IMR-90 (cell line): Measurements from ENCODE around the gene MIEN1. TPM values are rescaled to one million over a fixed set of nuclear protein-coding genes. Genes with fewer than 3 reads are reported as not detected.

Source experiments
- ATAC-seq: fragments of 200-7000 bp; cut with Tn5 transposase; 2 replicates; pipeline ENCODE4 v1.9.1; 2020; ENCODE audit warnings: low read depth, mild to moderate bottlenecking, moderate library complexity
- BruUV-seq: library from RNA; stranded (reverse); fragments of 400-500 nt; replicated peaks from 2 replicates; lab custom pipeline; 2021; lab: Mats Ljungman, UMichigan
- CTCF ChIA-PET: fragments of 300-600 bp; formaldehyde crosslinking; extraction: SDS; loops from one replicate; lab custom pipeline; 2021; ENCODE audit warnings: antibody characterized with exemption; lab: Yijun Ruan, JAX
- POLR2A ChIA-PET: fragments of 300-600 bp; sonication (Branson Sonifier 250); formaldehyde crosslinking; loops from one replicate; lab custom pipeline; 2022; ENCODE audit warnings: antibody characterized with exemption; ENCODE audit not compliant: unreplicated experiment; lab: Charles Lee
- DNase-seq: peaks from one replicate; pipeline ENCODE4 v3.0.0; 2013
- H2AFZ ChIP-seq: replicated peaks from 2 replicates; pipeline ENCODE3; 2013; ENCODE audit warnings: low read length, mild to moderate bottlenecking; ENCODE audit not compliant: poor library complexity
- H2AK5ac ChIP-seq: 2 replicates; pipeline ENCODE4 v1.6.1; 2013; ENCODE audit warnings: low read depth, low read length, inconsistent platforms
- H2AK9ac ChIP-seq: replicated peaks from 2 replicates; pipeline ENCODE3; 2013; ENCODE audit warnings: mild to moderate bottlenecking, low read depth, low read length, moderate library complexity; ENCODE audit not compliant: poor library complexity
- H2BK120ac ChIP-seq: 2 replicates; pipeline ENCODE4 v1.6.1; 2013; ENCODE audit warnings: low read depth, low read length, inconsistent platforms
- H2BK15ac ChIP-seq: 3 replicates; pipeline ENCODE4 v1.6.1; 2013; ENCODE audit warnings: low read depth, low read length, inconsistent platforms
- H2BK20ac ChIP-seq: 2 replicates; pipeline ENCODE4 v1.6.1; 2013; ENCODE audit warnings: low read depth, mild to moderate bottlenecking, inconsistent platforms, low read length, moderate library complexity
- H2BK5ac ChIP-seq: 2 replicates; pipeline ENCODE4 v1.6.1; 2013; ENCODE audit warnings: mild to moderate bottlenecking, low read depth, low read length, inconsistent platforms; ENCODE audit not compliant: poor library complexity, severe bottlenecking
- H3K14ac ChIP-seq: replicated peaks from 2 replicates; pipeline ENCODE4 v1.6.1; 2013; ENCODE audit warnings: low read depth, low read length, inconsistent platforms
- H3K18ac ChIP-seq: 2 replicates; pipeline ENCODE4 v1.6.1; 2013; ENCODE audit warnings: low read depth, low read length, control low read depth
- H3K23ac ChIP-seq: 2 replicates; pipeline ENCODE4 v1.6.1; 2013; ENCODE audit warnings: low read depth, low read length, inconsistent platforms
- H3K27ac ChIP-seq: 2 replicates; pipeline ENCODE4 v1.5.1; 2013; ENCODE audit warnings: mild to moderate bottlenecking, control low read depth, low read length; ENCODE audit not compliant: insufficient read depth
- H3K27me3 ChIP-seq: 2 replicates; pipeline ENCODE4 v1.6.1; 2013; ENCODE audit warnings: low read length; ENCODE audit not compliant: control insufficient read depth, insufficient read depth
- H3K36me3 ChIP-seq: 2 replicates; pipeline ENCODE4 v1.6.1; 2013; ENCODE audit warnings: low read length, mixed read lengths; ENCODE audit not compliant: control insufficient read depth, insufficient read depth
- H3K4ac ChIP-seq: 2 replicates; pipeline ENCODE4 v1.6.1; 2013; ENCODE audit warnings: low read depth, low read length, inconsistent platforms
- H3K4me1 ChIP-seq: 2 replicates; pipeline ENCODE4 v1.6.1; 2013; ENCODE audit warnings: low read length, mixed read lengths; ENCODE audit not compliant: control insufficient read depth, insufficient read depth
- H3K4me2 ChIP-seq: 2 replicates; pipeline ENCODE4 v1.6.1; 2013; ENCODE audit warnings: low read depth, mild to moderate bottlenecking, control low read depth, low read length, moderate library complexity
- H3K4me3 ChIP-seq: 2 replicates; pipeline ENCODE4 v1.5.1; 2013; ENCODE audit warnings: low read depth, mild to moderate bottlenecking, control low read depth, low read length, moderate library complexity; ENCODE audit not compliant: insufficient read depth
- H3K56ac ChIP-seq: 2 replicates; pipeline ENCODE4 v1.6.1; 2013; ENCODE audit warnings: low read length, inconsistent platforms; ENCODE audit not compliant: insufficient read depth; ENCODE audit errors: extremely low read depth
- H3K79me1 ChIP-seq, 2 experiments: 2 replicates each; pipeline ENCODE4 v1.6.1; 2013; ENCODE audit warnings: low read length in 2 of 2, inconsistent platforms in 1 of 2, low read depth in 1 of 2
- H3K9ac ChIP-seq: 2 replicates; pipeline ENCODE4 v1.6.1; 2013; ENCODE audit warnings: low read depth, low read length, control low read depth
- H3K9me1 ChIP-seq: 2 replicates; pipeline ENCODE4 v1.6.1; 2013; ENCODE audit warnings: low read length, inconsistent platforms; ENCODE audit not compliant: insufficient read depth
- H3K9me3 ChIP-seq: 2 replicates; pipeline ENCODE4 v1.6.1; 2013; ENCODE audit warnings: low read length; ENCODE audit not compliant: control insufficient read depth, insufficient read depth
- H4K20me1 ChIP-seq: 2 replicates; pipeline ENCODE4 v1.6.1; 2013; ENCODE audit warnings: low read length, inconsistent platforms; ENCODE audit not compliant: insufficient read depth
- H4K5ac ChIP-seq: 2 replicates; pipeline ENCODE4 v1.6.1; 2013; ENCODE audit warnings: mild to moderate bottlenecking, low read depth, low read length, control low read depth
- H4K8ac ChIP-seq, 2 experiments: 2 replicates each; pipeline ENCODE4 v1.6.1; 2013; ENCODE audit warnings: low read depth in 2 of 2, low read length in 2 of 2, control low read depth in 1 of 2, inconsistent platforms in 1 of 2
- H4K91ac ChIP-seq: 2 replicates; pipeline ENCODE4 v1.6.1; 2013; ENCODE audit warnings: low read depth, low read length, inconsistent platforms; ENCODE audit not compliant: insufficient read depth
- BHLHE40 ChIP-seq: fragments of 150-350 bp; IDR thresholded peaks from 2 replicates; pipeline ENCODE4 v1.6.1; 2016; ENCODE audit warnings: mild to moderate bottlenecking, low read depth, low read length
- MAFK ChIP-seq: IDR thresholded peaks from 2 replicates; pipeline ENCODE4 v1.6.1; 2012; ENCODE audit warnings: low read depth, low read length, improper control_type of control experiment
- MXI1 ChIP-seq: IDR thresholded peaks from 2 replicates; pipeline ENCODE4 v1.6.1; 2012; ENCODE audit warnings: low read depth, mild to moderate bottlenecking, low read length, moderate library complexity, borderline replicate concordance
- NFE2L2 ChIP-seq: fragments of 150-350 bp; IDR thresholded peaks from 2 replicates; pipeline ENCODE4 v1.6.1; 2016; ENCODE audit warnings: low read depth, mild to moderate bottlenecking, low read length
- POLR2A ChIP-seq: IDR thresholded peaks from 2 replicates; pipeline ENCODE4 v1.6.1; 2012; ENCODE audit warnings: mild to moderate bottlenecking, low read depth, low read length
- RCOR1 ChIP-seq: IDR thresholded peaks from 2 replicates; pipeline ENCODE4 v1.6.1; 2012; ENCODE audit warnings: mild to moderate bottlenecking, low read length, improper control_type of control experiment; ENCODE audit not compliant: insufficient replicate concordance
- WGBS, 2 experiments: methylation state at CpG; one replicate each; pipeline versions ENCODE4 v1.1.5 to v1.1.7; 2013; ENCODE audit warnings: missing lambda C conversion rate in 2 of 2; ENCODE audit not compliant: insufficient read length in 1 of 2; ENCODE audit errors: extremely low coverage in 2 of 2; 5-methylcytosine and 5-hydroxymethylcytosine counted together
- dilution Hi-C: fragments of 300-500 bp; cut with HindIII; formaldehyde crosslinking; loops from one replicate; pipeline ENCODE4 v1.14.3; 2018; ENCODE audit warnings: low sequenced_read_pairs; ENCODE audit not compliant: unreplicated experiment
- in situ Hi-C: fragments of 300-500 bp; cut with MboI; formaldehyde crosslinking; loops from 3 replicates; pipeline ENCODE4 v1.14.3; 2019; ENCODE audit warnings: low sequenced_read_pairs, inconsistent platforms, mixed read lengths
- intact Hi-C: fragments of 100-400 bp; cut with micrococcal nuclease; formaldehyde crosslinking; loops from 2 replicates; pipeline ENCODE4 v1.10.0; 2022
- polyA plus RNA-seq, 3 experiments: library from polyadenylated mRNA; depleted of rRNA; stranded (reverse); fragments of >200 nt; gene quantifications; 2 replicates each; pipeline ENCODE4 v1.2.3, GENCODE V29; 2012; ENCODE audit warnings: low replicate concordance in 1 of 3
- total RNA-seq: library from RNA; depleted of rRNA; stranded (reverse); fragments of >200 nt; gene quantifications from 2 replicates; pipeline ENCODE4 v1.2.3, GENCODE V29; 2012
- TF ChIP-seq, protein P1 (sequence below): fragments of 150-350 bp; IDR thresholded peaks from 2 replicates; pipeline ENCODE4 v1.6.1; 2016; ENCODE audit warnings: low read depth, mild to moderate bottlenecking, low read length, moderate library complexity, borderline replicate concordance

MIEN1 gene
- total and polyA plus RNA-seq, 2 of the 4 experiments (the other 2 are of a cell fraction) = 20.3 to 75.6 TPM

DNA sequence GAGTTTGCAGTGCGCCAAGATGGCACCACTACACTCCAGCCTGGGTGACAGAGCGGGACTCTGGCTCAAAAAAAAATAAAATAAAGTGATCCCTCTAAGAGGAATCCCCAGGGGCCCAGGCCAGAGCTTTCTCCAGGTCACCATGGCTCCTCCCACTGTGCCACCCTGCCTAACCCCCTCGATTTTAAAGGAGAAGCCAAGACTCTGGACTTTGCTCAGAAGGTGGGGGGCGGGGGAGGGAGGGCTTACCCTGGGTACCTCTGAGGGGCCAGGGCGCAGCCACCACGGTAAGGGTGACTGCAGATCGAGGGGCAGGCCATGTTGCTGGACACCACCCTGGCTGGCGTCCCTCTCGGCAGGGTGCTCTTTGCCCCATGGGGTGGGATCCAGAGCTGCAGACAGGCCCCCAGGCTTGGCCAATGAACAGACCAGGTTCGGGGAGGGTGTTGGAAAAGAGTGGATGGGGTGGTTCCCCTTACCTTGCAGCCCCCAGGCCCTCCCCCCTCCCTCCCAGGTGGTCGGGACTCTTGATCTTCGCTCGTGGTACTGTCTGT, 7.0 kb upstream of the MIEN1 start:
- H3K4me3 ChIP-seq = no peak overlapping the region
- no peak overlapping the region for H3K14ac ChIP-seq
- CTCF ChIA-PET = no interaction called here
- no peak overlapping the region for H2BK5ac ChIP-seq
- H3K9ac ChIP-seq = no peak overlapping the region
- 0 out of 2 replicates have a peak, but pooled peaks cover 7% of the 10 kb centered on the region for H3K9me1 ChIP-seq
- DNase-seq (no peak), ATAC-seq (no peak)
- intact Hi-C loops = no loop called here
- H2AFZ ChIP-seq = peak overlapping the region; percentile 70
- H3K4ac ChIP-seq = no peak overlapping the region
- TF ChIP-seq MXI1 = no peak
- TF ChIP-seq MAFK = no peak
- no peak for TF ChIP-seq POLR2A
- TF ChIP-seq NFE2L2 = no peak
- TF ChIP-seq, protein P1, sequence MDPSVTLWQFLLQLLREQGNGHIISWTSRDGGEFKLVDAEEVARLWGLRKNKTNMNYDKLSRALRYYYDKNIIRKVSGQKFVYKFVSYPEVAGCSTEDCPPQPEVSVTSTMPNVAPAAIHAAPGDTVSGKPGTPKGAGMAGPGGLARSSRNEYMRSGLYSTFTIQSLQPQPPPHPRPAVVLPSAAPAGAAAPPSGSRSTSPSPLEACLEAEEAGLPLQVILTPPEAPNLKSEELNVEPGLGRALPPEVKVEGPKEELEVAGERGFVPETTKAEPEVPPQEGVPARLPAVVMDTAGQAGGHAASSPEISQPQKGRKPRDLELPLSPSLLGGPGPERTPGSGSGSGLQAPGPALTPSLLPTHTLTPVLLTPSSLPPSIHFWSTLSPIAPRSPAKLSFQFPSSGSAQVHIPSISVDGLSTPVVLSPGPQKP = no peak
- TF ChIP-seq BHLHE40 = no peak
- no peak for TF ChIP-seq RCOR1
- no peak overlapping the region for H3K23ac ChIP-seq
- H3K18ac ChIP-seq = no peak overlapping the region
- BruUV-seq = no TSS peak
- H4K91ac ChIP-seq = no peak overlapping the region
- H3K36me3 ChIP-seq = no peaks in the 10 kb centered on the region
- H3K79me1 ChIP-seq = no peaks in the 10 kb centered on the region
- no peak overlapping the region for H2AK5ac ChIP-seq
- H2BK20ac ChIP-seq = no peak overlapping the region
- in situ Hi-C loops = no loop called here
- no peak overlapping the region for H2BK15ac ChIP-seq
- H3K27me3 ChIP-seq = peaks cover 29% of the 10 kb centered on the region
- H4K5ac ChIP-seq = no peak overlapping the region
- H3K9me3 ChIP-seq = no peaks in the 10 kb centered on the region
- no CpG with 5 or more reads among the region's 13 CpGs for whole genome bisulfite sequencing, 2 experiments
- peaks cover 16% of the 10 kb centered on the region; the same call in 1 of the 2 replicates for H3K4me1 ChIP-seq
- H3K27ac ChIP-seq = no peak overlapping the region
- no peaks in the 10 kb centered on the region for H4K20me1 ChIP-seq
- dilution Hi-C loops = no loop called here
- no peak overlapping the region for H2AK9ac ChIP-seq
- no peak overlapping the region for H4K8ac ChIP-seq
- no peak overlapping the region for H3K56ac ChIP-seq
- no peak overlapping the region for H2BK120ac ChIP-seq
- POLR2A ChIA-PET = no interaction called here
- H3K4me2 ChIP-seq = no peak overlapping the region
